Upper lobe of left lung (tissue), 4 donors: Measurements from ENCODE around the gene OR2B6.

Experiments
- CTCF ChIP-seq, 6 experiments: fragments of 450-650 bp in 4 of 6; fragments of 200-600 bp in 2 of 6; sonication (generic) in 2 of 6; IDR thresholded peaks; one replicate each; pipeline ENCODE4 v1.5.1; 2016 to 2019; ENCODE audit warnings: antibody characterized with exemption in 6 of 6
- EP300 ChIP-seq, 4 donors: sonication (generic); formaldehyde crosslinking; IDR thresholded peaks; one replicate each; pipeline ENCODE4 v1.5.1; 2017; ENCODE audit warnings: antibody characterized with exemption in 4 of 4, control low read depth in 2 of 4
- POLR2A ChIP-seq, 4 donors: fragments of 450-650 bp; IDR thresholded peaks; one replicate each; pipeline ENCODE4 v1.5.1; 2016 to 2017; ENCODE audit warnings: antibody characterized with exemption in 4 of 4, mild to moderate bottlenecking in 2 of 4
- POLR2AphosphoS5 ChIP-seq, 2 donors: sonication (generic); formaldehyde crosslinking; IDR thresholded peaks; one replicate each; pipeline ENCODE4 v1.5.1; 2017; ENCODE audit warnings: antibody characterized with exemption in 2 of 2

DNA sequence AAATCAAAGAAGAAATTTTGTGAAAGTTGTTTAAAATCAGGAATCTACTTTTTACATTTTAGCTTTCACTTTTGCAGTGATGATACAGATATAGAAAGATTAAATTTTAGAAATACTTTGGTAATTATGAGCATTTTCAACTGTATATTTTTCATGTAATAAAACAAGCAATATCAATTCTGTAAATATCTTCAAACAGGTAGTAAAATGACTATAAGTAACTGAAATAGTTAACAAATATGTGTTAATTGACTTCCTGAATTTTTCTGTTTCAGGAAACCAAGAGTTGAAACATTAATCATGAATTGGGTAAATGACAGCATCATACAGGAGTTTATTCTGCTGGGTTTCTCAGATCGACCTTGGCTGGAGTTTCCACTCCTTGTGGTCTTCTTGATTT, at the start of gene OR2B6:
- TF ChIP-seq CTCF (IDR thresholded peaks at IDR 0.05) (no peak), EP300 (IDR thresholded peaks at IDR 0.05) (no peak), POLR2AphosphoS5 (IDR thresholded peaks at IDR 0.05) (no peak), POLR2A (IDR thresholded peaks at IDR 0.05) (no peak)
